GM12878 (cell line): ENCODE measurements around the gene FAF1. TPM values are rescaled to one million over a fixed set of nuclear protein-coding genes. Genes with fewer than 3 reads are reported as not detected.

Experiments used
- ATAC-seq: fragments of 200-7000 bp; cut with Tn5 transposase; 3 replicates; pipeline ENCODE4 v1.9.1; 2020; ENCODE audit warnings: mild to moderate bottlenecking, moderate library complexity
- BruUV-seq: library from RNA; stranded (reverse); fragments of 400-500 nt; replicated peaks from 2 replicates; lab custom pipeline; 2021; lab: Mats Ljungman, UMichigan
- CTCF ChIA-PET: fragments of 300-600 bp; sonication (Branson Sonifier 250); formaldehyde crosslinking; extraction: SDS; loops from one replicate; lab custom pipeline; 2021; ENCODE audit warnings: inconsistent platforms; lab: Yijun Ruan, JAX
- POLR2A ChIA-PET: fragments of 350-600 bp; formaldehyde crosslinking; extraction: SDS; loops from one replicate; lab custom pipeline; 2021; ENCODE audit warnings: inconsistent platforms; lab: Charles Lee
- RAD21 ChIA-PET: fragments of 300-600 bp; sonication (Branson Sonifier 250); formaldehyde crosslinking; loops from one replicate; lab custom pipeline; 2023; ENCODE audit warnings: antibody characterized with exemption; ENCODE audit not compliant: unreplicated experiment; lab: Charles Lee
- SMC1A ChIA-PET: fragments of 300-600 bp; sonication (Branson Sonifier 250); formaldehyde crosslinking; loops from one replicate; lab custom pipeline; 2023; ENCODE audit not compliant: unreplicated experiment, uncharacterized antibody; lab: Charles Lee
- DNase-seq: peaks from one replicate; pipeline ENCODE4 v3.0.0-alpha.2; 2011; ENCODE audit warnings: low read depth, low spot score
- FAIRE-seq: peaks from 3 replicates; lab custom pipeline; 2011; peaks lifted over from hg19 to GRCh38; lab: Jason Lieb, UNC
- H2AFZ ChIP-seq: 2 replicates; pipeline ENCODE4 v1.6.0; 2011; ENCODE audit warnings: low read depth, low read length, control low read depth; ENCODE audit not compliant: control insufficient read depth
- H3K27ac ChIP-seq: 2 replicates; pipeline ENCODE4 v1.5.1; 2011; ENCODE audit warnings: control low read depth; ENCODE audit not compliant: control insufficient read depth, insufficient read depth
- H3K27me3 ChIP-seq, 2 experiments: replicated peaks in 1 of 2; 2 replicates each; pipeline versions ENCODE4 v1.6.0 to v1.6.1; 2011; ENCODE audit warnings: low read length in 1 of 2; ENCODE audit not compliant: control insufficient read depth in 2 of 2, insufficient read depth in 2 of 2
- H3K36me3 ChIP-seq, 2 experiments: 2 replicates each; pipeline ENCODE4 v1.5.1; 2011; ENCODE audit warnings: low read length in 1 of 2; ENCODE audit not compliant: control insufficient read depth in 2 of 2, insufficient read depth in 2 of 2
- H3K4me1 ChIP-seq: 2 replicates; pipeline ENCODE4 v1.6.1; 2011; ENCODE audit warnings: mild to moderate bottlenecking, low read length, moderate library complexity, mixed read lengths; ENCODE audit not compliant: control insufficient read depth, insufficient read depth
- H3K4me2 ChIP-seq: 2 replicates; pipeline ENCODE4 v1.6.0; 2011; ENCODE audit warnings: control low read depth; ENCODE audit not compliant: control insufficient read depth, insufficient read depth
- H3K4me3 ChIP-seq: fragments of 200-600 bp; sonication (generic); 2 replicates; pipeline ENCODE4 v1.5.1; 2016
- H3K79me2 ChIP-seq: 2 replicates; pipeline ENCODE4 v1.6.0; 2011; ENCODE audit warnings: low read length; ENCODE audit not compliant: control insufficient read depth, insufficient read depth
- H3K9ac ChIP-seq: 2 replicates; pipeline ENCODE4 v1.8.0; 2011; ENCODE audit warnings: low read length, control low read depth, mixed read lengths; ENCODE audit not compliant: control insufficient read depth, insufficient read depth
- H3K9me3 ChIP-seq: replicated peaks from 3 replicates; pipeline ENCODE4 v1.5.1; 2011; ENCODE audit warnings: mild to moderate bottlenecking, low read length; ENCODE audit not compliant: control insufficient read depth, insufficient read depth
- H4K20me1 ChIP-seq: 2 replicates; pipeline ENCODE4 v1.6.0; 2011; ENCODE audit not compliant: control insufficient read depth, insufficient read depth
- ATF2 ChIP-seq: IDR thresholded peaks from 2 replicates; pipeline ENCODE4 v1.6.1; 2012; ENCODE audit warnings: low read length, inconsistent platforms
- HCFC1 ChIP-seq: fragments of 150-350 bp; IDR thresholded peaks from 2 replicates; pipeline ENCODE4 v1.6.1; 2014; ENCODE audit warnings: low read length
- MEF2B ChIP-seq: fragments of 450-650 bp; IDR thresholded peaks from 2 replicates; pipeline ENCODE4 v1.6.1; 2018; ENCODE audit warnings: mild to moderate bottlenecking, moderate library complexity; ENCODE audit not compliant: partially characterized antibody, poor library complexity, severe bottlenecking
- MLLT1 ChIP-seq: fragments of 450-650 bp; IDR thresholded peaks from 2 replicates; pipeline ENCODE4 v1.6.1; 2016; ENCODE audit warnings: mild to moderate bottlenecking
- NFIC ChIP-seq: IDR thresholded peaks from 2 replicates; pipeline ENCODE4 v1.6.1; 2012; ENCODE audit warnings: low read depth, mild to moderate bottlenecking, inconsistent platforms, low read length, moderate library complexity
- PAX8 ChIP-seq: fragments of 450-650 bp; IDR thresholded peaks from 2 replicates; pipeline ENCODE4 v1.6.1; 2017; ENCODE audit warnings: mild to moderate bottlenecking, moderate library complexity
- RFX5 ChIP-seq: IDR thresholded peaks from 2 replicates; pipeline ENCODE4 v1.6.1; 2011; ENCODE audit warnings: low read depth, low read length, improper control_type of control experiment
- SUPT20H ChIP-seq: IDR thresholded peaks from 2 replicates; pipeline ENCODE4 v1.6.1; 2011; ENCODE audit warnings: low read depth, mild to moderate bottlenecking, low read length, moderate library complexity, borderline replicate concordance; ENCODE audit not compliant: control insufficient read depth
- TBL1XR1 ChIP-seq: IDR thresholded peaks from 2 replicates; pipeline ENCODE4 v1.6.1; 2012; ENCODE audit warnings: low read depth, low read length, improper control_type of control experiment
- ZBTB40 ChIP-seq: fragments of 450-650 bp; IDR thresholded peaks from 2 replicates; pipeline ENCODE4 v1.6.1; 2016; ENCODE audit warnings: mild to moderate bottlenecking, moderate library complexity, borderline replicate concordance
- ZNF217 ChIP-seq: fragments of 450-650 bp; IDR thresholded peaks from 2 replicates; pipeline ENCODE4 v1.6.1; 2017; ENCODE audit warnings: antibody characterized with exemption, mild to moderate bottlenecking
- WGBS: methylation state at CpG from one replicate; pipeline ENCODE4 v1.1.6; 2016; ENCODE audit warnings: low lambda C conversion rate; ENCODE audit not compliant: insufficient replicate concordance, insufficient coverage; ENCODE audit errors: missing lambda C conversion rate; 5-methylcytosine and 5-hydroxymethylcytosine counted together
- in situ Hi-C: fragments of 300-500 bp; cut with MboI; formaldehyde crosslinking; loops from 9 replicates; pipeline ENCODE4 v1.14.3; 2018; ENCODE audit warnings: mixed read lengths
- intact Hi-C: fragments of 100-400 bp; cut with micrococcal nuclease; formaldehyde crosslinking; loops from one replicate; pipeline ENCODE4 v1.14.2; 2022; ENCODE audit not compliant: unreplicated experiment
- polyA plus RNA-seq, 11 experiments: library from polyadenylated mRNA; depleted of rRNA in 4 of 11; unstranded in 6 of 11; stranded (reverse) in 5 of 11; fragments of >200 nt; fragmentation: Nextera tagmentation in 4 of 11; fragmentation: Illumina TruSeq in 1 of 11; extraction: Ambion mirVana in 4 of 11; extraction: Trizol in 1 of 11; gene quantifications; 1 replicate in 1 of 11; 2 replicates in 10 of 11; pipeline versions ENCODE4 v1.2.1 to v1.2.3, GENCODE V29; 2011 to 2016; ENCODE audit warnings: inconsistent platforms in 2 of 11, missing spikeins in 2 of 11, low read depth in 1 of 11
- total RNA-seq, 4 experiments: library from RNA; depleted of rRNA in 3 of 4; stranded (reverse); fragments of >200 nt in 3 of 4; fragmentation: Illumina TruSeq in 1 of 4; extraction: Trizol in 1 of 4; gene quantifications; 2 replicates each; pipeline versions ENCODE4 v1.2.1 to v1.2.3, GENCODE V29; 2013 to 2021
- TF ChIP-seq, protein P1 (sequence below): fragments of 450-650 bp; formaldehyde crosslinking; IDR thresholded peaks from 2 replicates; pipeline ENCODE4 v1.5.0; 2022; ENCODE audit warnings: mild to moderate bottlenecking, missing genetic modification characterization

The FAF1 gene
- total and polyA plus RNA-seq, 10 of the 15 experiments (the other 5 are each of a cell fraction or from before 2014, with no cell fraction given) = 8.6 to 54.5 (median 23.7) TPM

DNA sequence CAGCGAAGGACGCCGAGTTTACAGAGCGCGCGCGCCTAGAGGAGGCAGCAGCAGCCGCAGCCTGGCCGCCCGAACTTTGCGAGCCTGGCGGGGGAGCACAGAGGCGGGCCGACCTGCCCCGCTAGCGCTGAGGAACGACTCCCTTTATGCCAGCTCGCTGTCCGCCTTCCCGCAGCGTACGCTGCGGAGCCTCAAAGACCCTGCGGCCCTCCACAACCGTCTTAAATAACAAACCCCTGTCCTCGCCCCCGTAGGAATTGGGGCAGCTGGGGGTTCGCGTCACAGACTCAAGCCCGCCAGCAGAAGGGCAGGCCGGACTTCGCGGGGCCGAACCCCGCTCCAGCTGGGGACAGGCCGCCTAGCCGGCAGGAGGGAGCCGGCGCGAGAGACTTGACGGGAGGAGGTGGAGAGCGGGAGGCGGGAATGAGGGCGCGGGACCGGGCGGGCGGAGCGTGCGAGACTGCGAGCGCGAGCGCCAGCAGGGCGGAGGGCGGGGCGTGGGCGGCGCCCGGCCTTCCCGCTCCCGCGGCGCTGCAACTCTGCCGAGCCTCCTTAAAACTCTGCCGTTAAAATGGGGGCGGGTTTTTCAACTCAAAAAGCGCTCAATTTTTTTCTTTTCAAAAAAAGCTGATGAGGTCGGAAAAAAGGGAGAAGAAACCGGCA, 8.2 kb upstream of the FAF1 start:
- intact Hi-C loops = loop anchor here (2.0 to 5.0 kb wide), 2 partner anchors 36 to 95 kb away; no protein-coding TSS in a partner anchor
- WGBS = under 1% methylated on average over 62 of the region's 70 CpGs
- Histone ChIP-seq H3K27me3 (no peaks in the 10 kb centered on the region), H3K4me2 (peak overlapping the region; percentile 85), H3K9ac (peak overlapping the region; percentile 85), H3K4me3 (peak overlapping the region; percentile 99), H3K4me1 (no peaks in the 10 kb centered on the region; the same call in 1 of the 2 replicates), H3K9me3 (no peaks in the 10 kb centered on the region), H3K79me2 (peaks cover 49% of the 10 kb centered on the region), H3K36me3 (no peaks in the 10 kb centered on the region), H2AFZ (peak overlapping the region; percentile 97), H4K20me1 (no peaks in the 10 kb centered on the region), H3K27ac (peak overlapping the region; percentile 92)
- FAIRE-seq (no peak), ATAC-seq (peak; percentile 87), DNase-seq (no peak)
- ChIA-PET CTCF (interaction anchor here (0.6 to 3.1 kb wide), 4 partner anchors 7 to 39 kb away, joined by 3 to 17 read pairs (median 9); partner anchors contain the start of gene FAF1), SMC1A (interaction anchor here (0.8 to 1.1 kb wide), 2 partner anchors 8 to 9 kb away, joined by 3 read pairs; partner anchors contain the start of gene FAF1), POLR2A (interaction anchor here (0.5 to 2.5 kb wide), 2 partner anchors 8 to 556 kb away, joined by 3 to 12 read pairs; partner anchors contain the start of gene FAF1), RAD21 (interaction anchor here (0.8 to 1.3 kb wide), 2 partner anchors 8 to 222 kb away, joined by 3 to 4 read pairs; partner anchors contain the start of gene FAF1)
- in situ Hi-C loops = no loop called here
- BruUV-seq = no TSS peak
- TF ChIP-seq TBL1XR1 (no peak), MLLT1 (no peak), HCFC1 (no peak), NFIC (no peak), MEF2B (no peak), ZNF217 (peak; percentile 72; the same call in 1 of the 2 replicates), ZBTB40 (no peak), ATF2 (no peak), PAX8 (no peak), RFX5 (no peak), SUPT20H (no peak)
- TF ChIP-seq, protein P1, sequence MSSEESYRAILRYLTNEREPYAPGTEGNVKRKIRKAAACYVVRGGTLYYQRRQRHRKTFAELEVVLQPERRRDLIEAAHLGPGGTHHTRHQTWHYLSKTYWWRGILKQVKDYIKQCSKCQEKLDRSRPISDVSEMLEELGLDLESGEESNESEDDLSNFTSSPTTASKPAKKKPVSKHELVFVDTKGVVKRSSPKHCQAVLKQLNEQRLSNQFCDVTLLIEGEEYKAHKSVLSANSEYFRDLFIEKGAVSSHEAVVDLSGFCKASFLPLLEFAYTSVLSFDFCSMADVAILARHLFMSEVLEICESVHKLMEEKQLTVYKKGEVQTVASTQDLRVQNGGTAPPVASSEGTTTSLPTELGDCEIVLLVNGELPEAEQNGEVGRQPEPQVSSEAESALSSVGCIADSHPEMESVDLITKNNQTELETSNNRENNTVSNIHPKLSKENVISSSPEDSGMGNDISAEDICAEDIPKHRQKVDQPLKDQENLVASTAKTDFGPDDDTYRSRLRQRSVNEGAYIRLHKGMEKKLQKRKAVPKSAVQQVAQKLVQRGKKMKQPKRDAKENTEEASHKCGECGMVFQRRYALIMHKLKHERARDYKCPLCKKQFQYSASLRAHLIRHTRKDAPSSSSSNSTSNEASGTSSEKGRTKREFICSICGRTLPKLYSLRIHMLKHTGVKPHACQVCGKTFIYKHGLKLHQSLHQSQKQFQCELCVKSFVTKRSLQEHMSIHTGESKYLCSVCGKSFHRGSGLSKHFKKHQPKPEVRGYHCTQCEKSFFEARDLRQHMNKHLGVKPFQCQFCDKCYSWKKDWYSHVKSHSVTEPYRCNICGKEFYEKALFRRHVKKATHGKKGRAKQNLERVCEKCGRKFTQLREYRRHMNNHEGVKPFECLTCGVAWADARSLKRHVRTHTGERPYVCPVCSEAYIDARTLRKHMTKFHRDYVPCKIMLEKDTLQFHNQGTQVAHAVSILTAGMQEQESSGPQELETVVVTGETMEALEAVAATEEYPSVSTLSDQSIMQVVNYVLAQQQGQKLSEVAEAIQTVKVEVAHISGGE (CRISPR knock-in tag) = no peak
